COLO668 (cell line): Measurements from ENCODE around the gene TNP2.

Experiments
- DNase-seq: peaks from one replicate; lab custom pipeline; 2025; ENCODE audit not compliant: unreplicated experiment; lab: John Stamatoyannopoulos, UW

The TNP2 gene

GRCh38 chr16:11268921-11269375 is at the start of gene TNP2:
TSS of gene TNP2 (minus strand) at chr16:11269325. CDS start at chr16:11269262, 63 bp downstream.
- DNase-seq: no peak

GRCh38 chr16:11318817-11319216 is 49.7 kb upstream of the TNP2 start:
- no peak for DNase-seq

- no peak for DNase-seq
Measured at GRCh38 chr16:11316331-11317015, 47.3 kb upstream of the TNP2 start.

GRCh38 chr16:11315510-11315909 is 46.4 kb upstream of the TNP2 start:
- DNase-seq: no peak

- no peak for DNase-seq
Measured at GRCh38 chr16:11314309-11314894, 45.3 kb upstream of the TNP2 start.

DNA sequence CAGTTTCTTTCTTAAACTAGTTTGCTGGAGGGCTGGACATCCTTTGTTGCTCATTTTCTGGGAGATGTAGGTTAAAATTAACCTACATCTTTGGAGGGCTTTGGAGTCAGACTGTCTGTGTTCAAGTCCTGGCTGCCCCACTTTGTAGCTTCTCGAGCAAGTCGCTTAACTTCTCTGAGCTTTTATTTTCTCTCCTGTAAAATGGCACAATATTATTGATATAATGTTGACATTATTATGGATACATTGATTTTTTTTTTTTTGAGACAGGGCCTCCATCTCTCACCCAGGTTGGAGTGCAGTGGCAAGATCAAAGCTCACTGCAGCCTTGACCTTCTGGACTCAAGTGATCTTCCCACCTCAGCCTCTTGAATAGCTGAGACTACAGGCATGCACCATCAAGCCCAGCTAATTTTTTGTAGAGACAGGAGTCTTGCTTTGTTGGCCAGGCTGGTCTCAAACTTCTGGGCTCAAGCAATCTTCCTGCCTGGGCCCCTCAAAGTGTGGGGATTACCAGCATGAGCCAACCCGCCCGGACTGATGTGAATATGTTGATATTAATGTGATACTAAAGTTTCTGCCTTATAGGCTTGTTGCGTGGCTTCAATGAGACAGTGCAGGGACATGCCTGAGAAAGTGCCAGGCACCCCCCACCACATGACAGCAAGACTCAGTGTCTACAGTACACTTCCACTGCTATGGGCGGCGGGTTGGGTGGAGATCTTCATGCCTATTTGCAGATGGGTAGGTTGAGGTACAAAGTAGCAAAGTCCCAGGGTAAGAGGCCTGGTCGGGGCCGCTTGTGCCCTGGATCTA is 44.6 kb upstream of the TNP2 start:
- DNase-seq: no peak

DNA sequence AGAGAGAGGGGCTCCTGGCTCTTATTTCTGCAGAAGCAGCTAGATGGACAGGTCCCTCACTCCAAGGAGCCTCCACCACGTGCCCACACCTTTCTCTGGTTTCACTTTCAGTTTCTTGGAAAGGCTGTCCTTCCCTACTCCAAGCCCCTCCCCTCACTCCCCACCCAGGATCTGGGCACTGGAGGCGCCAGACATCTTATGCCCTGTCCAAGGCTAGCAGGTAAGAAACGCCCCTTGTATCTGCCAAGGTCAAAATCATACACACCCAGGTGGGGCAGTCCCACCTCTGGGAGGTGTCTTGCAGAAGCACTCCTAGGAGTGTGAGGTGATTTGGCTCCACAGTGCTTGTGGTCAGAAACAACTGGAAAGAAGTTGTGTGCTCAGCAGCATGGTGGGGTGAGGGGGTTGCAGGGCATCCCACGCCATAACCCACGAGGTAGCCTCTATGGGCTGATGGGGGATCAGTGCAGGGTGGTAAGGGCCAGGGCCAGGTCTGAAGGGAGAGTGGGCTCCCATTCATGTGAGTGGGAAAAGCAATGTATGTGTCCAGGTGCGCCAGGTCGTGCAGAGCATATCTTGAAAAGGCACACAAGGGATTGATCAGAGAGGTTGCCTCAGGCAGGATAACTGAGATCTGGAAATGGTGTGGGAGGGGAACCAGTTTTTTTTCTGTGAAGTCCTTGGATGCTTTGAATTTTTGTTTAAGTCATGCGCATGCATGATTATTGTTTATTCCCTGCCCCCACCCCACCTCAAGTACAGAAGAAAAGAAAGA is 43.8 kb upstream of the TNP2 start:
- peak; percentile 14 for DNase-seq

DNA sequence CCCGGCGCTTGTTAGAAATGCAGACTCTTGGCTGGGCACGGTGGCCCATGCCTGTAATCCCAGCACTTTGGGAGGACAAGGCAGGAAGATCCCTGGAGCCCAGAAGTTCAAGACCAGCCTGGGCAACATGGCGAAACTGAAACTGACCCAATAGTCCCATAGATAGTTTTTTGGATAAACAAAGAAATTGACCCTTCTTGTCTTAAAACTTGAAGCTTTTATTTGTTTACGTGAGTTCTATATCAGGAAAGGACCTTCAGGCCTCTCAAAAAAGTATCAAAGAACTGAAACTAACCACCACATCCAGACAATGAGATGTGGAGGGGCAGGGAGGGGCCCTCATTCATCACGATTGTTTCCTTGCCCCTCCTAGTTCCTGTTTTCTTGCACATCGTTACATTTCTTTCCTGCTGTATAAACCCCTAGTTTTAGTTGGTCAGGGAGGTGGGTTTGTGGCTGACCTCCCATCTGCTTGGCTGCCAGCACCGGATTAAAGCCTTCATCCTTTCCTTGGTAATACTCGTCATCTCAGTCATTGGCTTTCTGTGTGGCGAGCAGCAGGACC is 42.0 kb upstream of the TNP2 start:
- DNase-seq: no peak

DNA sequence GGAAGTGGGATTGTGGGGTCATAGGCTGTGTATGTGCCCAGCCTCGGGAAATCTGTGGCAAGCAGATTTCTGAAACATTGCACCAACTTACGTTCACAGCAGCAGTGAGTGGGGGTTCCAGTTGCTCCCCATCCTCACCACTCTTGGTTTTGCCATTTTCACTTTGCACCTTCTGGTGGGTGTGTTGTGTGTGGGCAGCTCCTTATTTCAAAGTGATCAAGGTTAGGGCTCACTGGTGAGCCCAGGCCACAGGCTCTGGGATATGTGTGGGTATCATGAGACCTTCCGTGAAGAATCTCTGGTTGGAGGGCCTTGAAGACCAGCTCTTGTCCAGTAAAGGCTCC is 41.5 kb upstream of the TNP2 start:
- no peak for DNase-seq

GRCh38 chr16:11309895-11310633 is 40.9 kb upstream of the TNP2 start:
- DNase-seq: peak; percentile 25

- peak; percentile 70 for DNase-seq
Measured at GRCh38 chr16:11308493-11309283, 39.6 kb upstream of the TNP2 start.

DNA sequence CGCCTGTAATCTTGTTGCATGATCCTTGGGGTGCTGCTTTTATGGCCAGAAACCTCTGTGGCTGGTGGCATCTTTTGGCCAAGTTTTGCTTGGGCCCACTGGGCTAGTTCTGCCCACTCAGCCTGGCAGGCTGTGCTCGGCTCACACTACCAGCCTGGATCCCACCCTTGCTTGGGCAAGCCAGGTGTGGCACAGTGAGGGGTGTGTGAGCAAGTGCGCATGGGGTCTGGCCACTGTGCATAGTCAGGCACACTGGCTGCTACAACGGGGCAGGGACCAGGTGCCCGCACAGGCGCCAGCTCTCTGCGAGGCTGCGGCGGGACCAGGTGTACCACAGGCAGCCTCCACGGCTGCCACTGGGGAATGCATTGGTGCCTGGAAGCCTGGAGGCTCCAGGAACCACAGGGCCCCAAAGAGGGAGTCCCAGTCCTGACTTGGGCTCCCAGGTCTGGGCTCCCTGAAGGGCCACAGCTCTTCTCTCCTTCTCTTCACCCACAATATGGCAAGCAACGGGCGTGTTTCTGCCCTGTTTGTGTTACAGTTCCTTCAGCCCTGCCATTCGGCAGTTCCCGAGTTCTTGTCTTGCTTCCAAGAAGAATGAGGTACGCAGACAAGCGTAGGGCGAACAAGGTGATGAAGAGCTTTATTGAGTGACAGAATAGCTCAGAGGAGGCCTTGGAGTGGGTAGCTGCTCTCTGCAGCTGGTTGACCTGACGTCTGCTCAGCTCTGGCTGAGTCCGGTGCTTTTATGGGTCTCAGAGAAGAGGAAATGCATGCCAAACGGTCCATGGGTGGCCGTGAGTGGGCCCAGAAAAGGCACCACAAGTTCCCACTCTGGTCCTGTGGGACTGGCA is 38.7 kb upstream of the TNP2 start:
- DNase-seq: no peak

GRCh38 chr16:11306997-11307638 is 38.0 kb upstream of the TNP2 start:
- no peak for DNase-seq

- DNase-seq: no peak
Measured at GRCh38 chr16:11306381-11306780, 37.3 kb upstream of the TNP2 start.

DNA sequence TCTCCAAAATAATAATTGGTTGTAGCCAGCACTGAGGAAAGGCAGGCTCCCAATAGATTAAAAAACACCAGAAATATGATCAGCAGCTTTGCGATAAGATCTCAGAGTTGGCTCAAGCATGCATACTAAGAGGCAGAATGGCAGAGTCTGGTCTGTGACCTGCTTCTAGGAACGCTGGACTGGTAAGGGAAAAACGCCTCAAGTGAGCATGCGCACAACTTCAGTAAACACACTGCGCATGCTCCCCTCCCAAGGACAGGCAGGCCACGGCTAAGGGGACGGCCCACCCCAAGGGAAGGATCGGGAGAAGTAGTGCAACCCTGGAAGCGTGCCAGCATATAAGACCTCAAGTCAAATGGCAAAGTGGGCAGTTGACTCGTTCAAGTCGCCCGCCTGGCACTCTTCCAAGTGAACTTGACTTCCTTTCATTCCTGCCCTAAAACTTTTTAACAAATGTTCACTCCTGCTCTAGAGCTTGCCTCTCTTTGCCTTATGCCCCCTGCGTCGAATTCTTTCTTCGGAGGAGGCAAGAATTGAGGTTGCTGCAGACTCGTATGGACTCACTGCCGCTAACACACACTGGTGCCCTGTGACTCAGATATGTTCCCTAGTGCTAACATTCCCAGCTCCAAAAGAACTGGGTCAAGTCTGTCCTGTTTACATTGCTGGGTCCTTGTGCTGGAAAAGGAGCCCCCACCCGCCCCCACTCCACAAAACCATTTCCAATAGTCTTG is 34.4 kb upstream of the TNP2 start:
- peak; percentile 26 for DNase-seq

- DNase-seq: peak; percentile 68
Measured at GRCh38 chr16:11302977-11303376, 33.9 kb upstream of the TNP2 start.
